ENCODE results near the gene OBP2A. TPM values are rescaled to one million over a fixed set of nuclear protein-coding genes. Genes with fewer than 3 reads are reported as not detected.

OBP2A gene
- total RNA-seq, 1 donor from 2014 or later = not detected

- Histone ChIP-seq H3K36me3 (no peaks in the 10 kb centered on the region), H3K4me3 (no peak overlapping the region), H3K27ac (replicated peaks) (no peak overlapping the region), H3K4me1 (no peaks in the 10 kb centered on the region), H3K9me3 (replicated peaks) (no peaks in the 10 kb centered on the region), H3K27me3 (ENCODE audit: low read depth) (peaks cover 58% of the 10 kb centered on the region)
- intact Hi-C loops (cut with micrococcal nuclease) = no loop called here
- DNase-seq = no peak
- TF ChIP-seq CTCF (IDR thresholded peaks at IDR 0.05; ENCODE audit: borderline replicate concordance) = no peak
Observed at GRCh38 chr9:135582966-135583687, 37.2 kb downstream of the OBP2A start.

DNA sequence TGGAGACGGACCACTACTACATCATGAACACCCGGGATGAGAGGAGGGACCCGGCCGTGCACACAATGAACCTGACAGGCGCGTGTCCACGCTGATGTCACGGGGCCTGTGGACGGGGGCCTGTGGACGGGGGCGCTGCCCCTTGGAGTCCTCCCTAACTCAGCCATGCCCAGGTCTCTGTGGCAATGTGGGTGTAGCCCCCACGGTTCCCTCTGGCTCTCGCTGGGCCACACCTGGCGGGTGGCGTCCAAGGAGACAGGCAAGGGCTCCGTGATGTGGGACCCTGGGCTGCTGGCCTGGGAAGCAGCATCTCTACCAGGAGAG lies 37.7 kb downstream of the OBP2A start:
- no peaks in the 10 kb centered on the region for H3K36me3 ChIP-seq
- no peak for TF ChIP-seq CTCF (IDR thresholded peaks at IDR 0.05; ENCODE audit: borderline replicate concordance)
- no peak overlapping the region for H3K27ac ChIP-seq (replicated peaks)
- H3K4me3 ChIP-seq = no peak overlapping the region
- H3K27me3 ChIP-seq (ENCODE audit: low read depth) = peaks cover 58% of the 10 kb centered on the region
- no peaks in the 10 kb centered on the region for H3K9me3 ChIP-seq (replicated peaks)
- DNase-seq = no peak
- intact Hi-C loops (cut with micrococcal nuclease) = no loop called here
- H3K4me1 ChIP-seq = no peaks in the 10 kb centered on the region

- peaks cover 61% of the 10 kb centered on the region for H3K27me3 ChIP-seq (ENCODE audit: low read depth)
- H3K4me1 ChIP-seq = no peaks in the 10 kb centered on the region
- no peak for DNase-seq
- no peaks in the 10 kb centered on the region for H3K36me3 ChIP-seq
- intact Hi-C loops (cut with micrococcal nuclease) = no loop called here
- H3K4me3 ChIP-seq = no peak overlapping the region
- TF ChIP-seq CTCF (IDR thresholded peaks at IDR 0.05; ENCODE audit: borderline replicate concordance) = no peak
- H3K27ac ChIP-seq (replicated peaks) = no peak overlapping the region
- no peaks in the 10 kb centered on the region for H3K9me3 ChIP-seq (replicated peaks)
Observed at GRCh38 chr9:135584371-135584770, 38.4 kb downstream of the OBP2A start.

DNA sequence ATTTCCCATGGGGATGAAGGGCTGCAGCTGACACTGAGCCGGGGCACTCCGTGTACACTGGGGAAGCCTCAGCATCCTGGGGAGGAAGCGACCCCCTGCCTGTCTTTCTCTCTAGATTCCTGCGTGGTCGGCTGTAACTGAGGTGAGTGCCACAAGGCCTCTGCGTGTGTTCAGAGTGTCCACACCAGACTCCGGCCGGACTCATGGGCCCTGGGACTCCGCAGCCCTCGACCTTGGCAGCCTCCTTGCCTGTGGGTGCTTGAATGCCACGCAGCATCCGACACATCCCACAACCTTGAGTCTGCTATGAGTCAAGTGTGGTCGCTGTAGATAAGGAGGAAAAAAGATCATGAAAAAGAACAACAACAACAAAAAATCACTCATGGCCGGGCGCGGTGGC lies 39.0 kb downstream of the OBP2A start:
- H3K4me3 ChIP-seq = no peak overlapping the region
- intact Hi-C loops (cut with micrococcal nuclease) = no loop called here
- TF ChIP-seq CTCF (IDR thresholded peaks at IDR 0.05; ENCODE audit: borderline replicate concordance) = no peak
- no peaks in the 10 kb centered on the region for H3K4me1 ChIP-seq
- no peak for DNase-seq
- no peak overlapping the region for H3K27ac ChIP-seq (replicated peaks)
- no peaks in the 10 kb centered on the region for H3K36me3 ChIP-seq
- no peaks in the 10 kb centered on the region for H3K9me3 ChIP-seq (replicated peaks)
- peaks cover 61% of the 10 kb centered on the region for H3K27me3 ChIP-seq (ENCODE audit: low read depth)

DNA sequence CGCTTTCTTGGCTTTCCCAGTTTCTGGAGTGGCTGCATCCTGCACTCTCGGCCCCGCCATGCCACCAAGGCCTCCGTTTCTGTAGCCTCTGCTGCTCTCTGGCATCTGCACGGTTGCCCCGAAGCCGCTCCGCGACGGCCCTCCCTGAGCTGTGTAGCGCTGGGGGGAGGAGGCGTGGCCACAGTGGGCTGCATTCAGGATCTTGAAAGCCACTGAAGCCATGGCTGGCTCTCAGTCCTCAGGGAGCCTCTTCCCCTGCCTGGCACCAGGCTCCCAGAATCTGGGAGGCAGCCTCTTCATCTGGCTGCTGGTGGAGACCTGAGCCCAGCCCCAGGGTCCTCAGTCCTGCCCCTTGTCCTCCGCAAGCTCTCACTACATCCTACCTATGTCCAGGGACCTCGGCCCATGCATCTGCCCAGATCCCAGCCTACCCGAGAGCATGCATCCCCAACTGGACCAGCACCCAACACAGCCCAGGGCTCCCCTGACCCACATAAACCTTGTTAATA lies 40.7 kb downstream of the OBP2A start:
- no peaks in the 10 kb centered on the region for H3K9me3 ChIP-seq (replicated peaks)
- no peak for DNase-seq
- no peaks in the 10 kb centered on the region for H3K4me1 ChIP-seq
- no peaks in the 10 kb centered on the region for H3K36me3 ChIP-seq
- peaks cover 67% of the 10 kb centered on the region for H3K27me3 ChIP-seq (ENCODE audit: low read depth)
- TF ChIP-seq CTCF (IDR thresholded peaks at IDR 0.05; ENCODE audit: borderline replicate concordance) = no peak
- intact Hi-C loops (cut with micrococcal nuclease) = no loop called here
- no peak overlapping the region for H3K4me3 ChIP-seq
- H3K27ac ChIP-seq (replicated peaks) = no peak overlapping the region
